LoVo (cell line): ENCODE data around the gene IBA57.

Source experiments
- DNase-seq: peaks from one replicate; pipeline ENCODE4 v3.0.0-alpha.2; 2016; ENCODE audit warnings: low spot score

The IBA57 gene

GRCh38 chr1:228165372-228166169 lies at the start of gene IBA57:
TSS of gene IBA57 (plus strand) at chr1:228165804. CDS start at chr1:228165817, 13 bp downstream.
- peak; percentile 98 for DNase-seq

GRCh38 chr1:228117335-228117734 lies 48.3 kb upstream of the IBA57 start:
- no peak for DNase-seq

- no peak for DNase-seq
These were observed 47.6 kb upstream of the IBA57 start for GRCh38 chr1:228118040-228118439.

GRCh38 chr1:228120351-228120750 lies 45.3 kb upstream of the IBA57 start:
- no peak for DNase-seq

GRCh38 chr1:228120857-228121489 lies 44.6 kb upstream of the IBA57 start:
- DNase-seq = peak; percentile 53

- no peak for DNase-seq
These were observed 42.6 kb upstream of the IBA57 start for GRCh38 chr1:228122921-228123441.

- no peak for DNase-seq
These were observed 42.1 kb upstream of the IBA57 start for GRCh38 chr1:228123505-228123904.

GRCh38 chr1:228125185-228125584 lies 40.4 kb upstream of the IBA57 start:
- no peak for DNase-seq

- no peak for DNase-seq
These were observed 33.8 kb upstream of the IBA57 start for GRCh38 chr1:228131766-228132165.

GRCh38 chr1:228134591-228134990 lies 31.0 kb upstream of the IBA57 start:
- no peak for DNase-seq

GRCh38 chr1:228136901-228137300 lies 28.7 kb upstream of the IBA57 start:
- no peak for DNase-seq

GRCh38 chr1:228139406-228139930 lies 26.1 kb upstream of the IBA57 start:
- DNase-seq = no peak

GRCh38 chr1:228139931-228140723 lies 25.5 kb upstream of the IBA57 start, which contains the start of gene GUK1:
TSS of gene GUK1 (plus strand) at chr1:228140279. CDS start at chr1:228140303, 24 bp downstream.
- DNase-seq = peak; percentile 99

- DNase-seq = no peak
These were observed 24.8 kb upstream of the IBA57 start for GRCh38 chr1:228140724-228141225.

- DNase-seq = peak; percentile 57
These were observed 24.2 kb upstream of the IBA57 start for GRCh38 chr1:228141226-228142044.

- DNase-seq = no peak
These were observed 23.4 kb upstream of the IBA57 start for GRCh38 chr1:228142155-228142691.

- DNase-seq = no peak
These were observed 22.9 kb upstream of the IBA57 start for GRCh38 chr1:228142701-228143136.

- DNase-seq = no peak
These were observed 22.0 kb upstream of the IBA57 start for GRCh38 chr1:228143480-228144192.

GRCh38 chr1:228144193-228144992 lies 21.2 kb upstream of the IBA57 start:
- no peak for DNase-seq
